Right lobe of liver (tissue), 4 donors: ENCODE measurements around the gene ZNF805.
A peak's percentile ranks its signal among the peaks of the same experiment; 100 is the strongest.

Source experiments
- POLR2A ChIP-seq: fragments of 450-650 bp; IDR thresholded peaks from one replicate; pipeline ENCODE4 v1.6.1; 2017; ENCODE audit warnings: antibody characterized with exemption, mild to moderate bottlenecking
- TF ChIP-seq, protein P1 (sequence below), 4 donors: fragments of 200-600 bp in 3 of 4; fragments of 450-650 bp in 1 of 4; IDR thresholded peaks; one replicate each; pipeline versions ENCODE4 v1.5.1 to v1.8.0; 2016 to 2022; ENCODE audit warnings: antibody characterized with exemption in 4 of 4, mild to moderate bottlenecking in 2 of 4
- donor health status: DM: no; HTN: no; CAD: no.
- donor health status: DM: no; HTN: no; CAD: no.
- donor health status: DM: no; HTN: yes; CAD: no.

DNA sequence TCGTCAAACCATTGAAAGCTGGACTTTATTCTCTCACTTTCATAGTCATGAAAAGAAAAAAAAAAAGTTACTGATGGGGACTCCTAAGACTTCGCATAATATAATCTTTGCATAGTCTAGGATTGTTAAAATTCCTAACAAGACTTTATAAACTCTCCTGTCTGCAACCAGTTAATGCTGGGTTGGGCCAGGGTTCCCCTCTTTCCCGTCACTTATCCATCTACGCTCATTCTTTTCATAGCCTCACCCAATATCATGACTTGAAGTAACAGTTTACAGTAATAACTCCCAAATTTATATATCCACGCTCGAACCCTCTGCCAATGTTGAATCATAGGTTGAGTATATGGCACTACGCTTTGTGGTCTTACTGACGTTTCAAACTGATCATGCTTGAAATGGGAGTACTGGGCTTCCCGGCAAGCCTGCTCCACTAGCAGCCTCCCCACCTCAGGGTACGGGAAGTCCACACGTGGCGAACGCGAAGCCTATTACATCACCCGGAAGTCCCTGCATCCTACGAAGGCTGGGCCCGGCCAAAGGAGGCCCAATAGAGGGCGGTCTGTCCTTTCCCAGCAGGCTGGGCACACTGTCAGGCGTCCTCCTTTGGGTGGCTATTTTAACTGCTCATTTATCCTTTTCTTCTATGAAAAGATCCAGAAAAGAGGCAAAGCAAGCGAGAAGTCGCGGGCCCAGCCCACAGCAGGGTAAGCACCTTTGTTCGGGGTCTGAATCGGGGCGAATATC lies 39.2 kb downstream of the ZNF805 start:
- TF ChIP-seq, protein P1, sequence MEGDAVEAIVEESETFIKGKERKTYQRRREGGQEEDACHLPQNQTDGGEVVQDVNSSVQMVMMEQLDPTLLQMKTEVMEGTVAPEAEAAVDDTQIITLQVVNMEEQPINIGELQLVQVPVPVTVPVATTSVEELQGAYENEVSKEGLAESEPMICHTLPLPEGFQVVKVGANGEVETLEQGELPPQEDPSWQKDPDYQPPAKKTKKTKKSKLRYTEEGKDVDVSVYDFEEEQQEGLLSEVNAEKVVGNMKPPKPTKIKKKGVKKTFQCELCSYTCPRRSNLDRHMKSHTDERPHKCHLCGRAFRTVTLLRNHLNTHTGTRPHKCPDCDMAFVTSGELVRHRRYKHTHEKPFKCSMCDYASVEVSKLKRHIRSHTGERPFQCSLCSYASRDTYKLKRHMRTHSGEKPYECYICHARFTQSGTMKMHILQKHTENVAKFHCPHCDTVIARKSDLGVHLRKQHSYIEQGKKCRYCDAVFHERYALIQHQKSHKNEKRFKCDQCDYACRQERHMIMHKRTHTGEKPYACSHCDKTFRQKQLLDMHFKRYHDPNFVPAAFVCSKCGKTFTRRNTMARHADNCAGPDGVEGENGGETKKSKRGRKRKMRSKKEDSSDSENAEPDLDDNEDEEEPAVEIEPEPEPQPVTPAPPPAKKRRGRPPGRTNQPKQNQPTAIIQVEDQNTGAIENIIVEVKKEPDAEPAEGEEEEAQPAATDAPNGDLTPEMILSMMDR (IDR thresholded peaks at IDR 0.05): peak in 3 of 4 donors; percentile 34 to 45 (median 41)
- peak; percentile 92 for TF ChIP-seq POLR2A
